Stimulated activated CD8-positive, alpha-beta memory T cell treated with anti-CD3 and anti-CD28 coated beads, Interleukin-4, amount 100 ng/mL, for 48 hours (primary cell): ENCODE measurements around the gene ZNF610.
A peak's percentile ranks its signal among the peaks of the same experiment; 100 is the strongest.
"Not testable (repeated sequence)": the region's sequence is repeated elsewhere in the genome, so short reads cannot be mapped to it uniquely, and the experiment has no call there.

Experiments
- DNase-seq: peaks from one replicate; pipeline ENCODE4 v3.0.0-alpha.2; 2020

Gene ZNF610

GRCh38 chr19:52336117-52336790, at the start of gene ZNF610:
Gene ZNF610, plus strand, starts transcription at chr19:52336243. Its CDS starts 12,930 bp downstream, at chr19:52349173.
- DNase-seq: peak; percentile 93

GRCh38 chr19:52286256-52286655, 49.8 kb upstream of the ZNF610 start:
- no peak for DNase-seq

- no peak for DNase-seq
Measured at GRCh38 chr19:52291781-52292180, 44.3 kb upstream of the ZNF610 start.

GRCh38 chr19:52292946-52293345, 43.1 kb upstream of the ZNF610 start:
- DNase-seq: not testable (repeated sequence)

- no peak for DNase-seq
Measured at GRCh38 chr19:52296400-52296772, 39.7 kb upstream of the ZNF610 start.

GRCh38 chr19:52296773-52297600, 39.1 kb upstream of the ZNF610 start, which contains the start of gene ZNF480:
Gene ZNF480, plus strand, starts transcription at chr19:52297169. Its CDS starts 3,244 bp downstream, at chr19:52300413.
- peak; percentile 84 for DNase-seq

- DNase-seq: no peak
Measured at GRCh38 chr19:52297601-52298364, 38.3 kb upstream of the ZNF610 start.

GRCh38 chr19:52307275-52307674, 28.8 kb upstream of the ZNF610 start:
- peak; percentile 26 for DNase-seq

- DNase-seq: no peak
Measured at GRCh38 chr19:52322429-52322828, 13.6 kb upstream of the ZNF610 start.

GRCh38 chr19:52331757-52332156, 4.3 kb upstream of the ZNF610 start:
- DNase-seq: no peak

GRCh38 chr19:52335768-52336116, 301 bp upstream of the ZNF610 start:
- no peak for DNase-seq

- peak; percentile 23 for DNase-seq
Measured at GRCh38 chr19:52336791-52337381, 843 bp downstream of the ZNF610 start.

- not testable (repeated sequence) for DNase-seq
Measured at GRCh38 chr19:52339022-52339421, 3.0 kb downstream of the ZNF610 start.

GRCh38 chr19:52343548-52343947, 7.5 kb downstream of the ZNF610 start:
- peak; percentile 59 for DNase-seq

GRCh38 chr19:52345162-52345561, 9.1 kb downstream of the ZNF610 start:
- no peak for DNase-seq

- peak; percentile 27 for DNase-seq
Measured at GRCh38 chr19:52351512-52351911, 15.5 kb downstream of the ZNF610 start.

- DNase-seq: no peak
Measured at GRCh38 chr19:52366414-52366824, 30.4 kb downstream of the ZNF610 start.

- DNase-seq: peak; percentile 96
Measured at GRCh38 chr19:52369559-52370340, 33.7 kb downstream of the ZNF610 start, which contains the start of gene ZNF880. Gene ZNF880, plus strand, starts transcription at chr19:52369923. Its CDS starts 43 bp downstream, at chr19:52369966.

GRCh38 chr19:52370341-52370710, 34.3 kb downstream of the ZNF610 start:
- DNase-seq: no peak

- DNase-seq: no peak
Measured at GRCh38 chr19:52391135-52391534, 55.1 kb downstream of the ZNF610 start.

- DNase-seq: peak; percentile 97
Measured at GRCh38 chr19:52397310-52398080, 61.5 kb downstream of the ZNF610 start, which contains the start of gene ZNF528. Gene ZNF528, plus strand, starts transcription at chr19:52397849. Its CDS starts 4,165 bp downstream, at chr19:52402014.
